GM19025 (cell line): ENCODE results near the gene SMIM44.

ENCODE experiments used
- ATAC-seq: cut with Tn5 transposase; IDR thresholded peaks from one replicate; pipeline ENCODE4 v1.9.1; 2021; ENCODE audit warnings: mild to moderate bottlenecking, low read depth, moderate library complexity; ENCODE audit not compliant: unreplicated experiment

The SMIM44 gene

DNA sequence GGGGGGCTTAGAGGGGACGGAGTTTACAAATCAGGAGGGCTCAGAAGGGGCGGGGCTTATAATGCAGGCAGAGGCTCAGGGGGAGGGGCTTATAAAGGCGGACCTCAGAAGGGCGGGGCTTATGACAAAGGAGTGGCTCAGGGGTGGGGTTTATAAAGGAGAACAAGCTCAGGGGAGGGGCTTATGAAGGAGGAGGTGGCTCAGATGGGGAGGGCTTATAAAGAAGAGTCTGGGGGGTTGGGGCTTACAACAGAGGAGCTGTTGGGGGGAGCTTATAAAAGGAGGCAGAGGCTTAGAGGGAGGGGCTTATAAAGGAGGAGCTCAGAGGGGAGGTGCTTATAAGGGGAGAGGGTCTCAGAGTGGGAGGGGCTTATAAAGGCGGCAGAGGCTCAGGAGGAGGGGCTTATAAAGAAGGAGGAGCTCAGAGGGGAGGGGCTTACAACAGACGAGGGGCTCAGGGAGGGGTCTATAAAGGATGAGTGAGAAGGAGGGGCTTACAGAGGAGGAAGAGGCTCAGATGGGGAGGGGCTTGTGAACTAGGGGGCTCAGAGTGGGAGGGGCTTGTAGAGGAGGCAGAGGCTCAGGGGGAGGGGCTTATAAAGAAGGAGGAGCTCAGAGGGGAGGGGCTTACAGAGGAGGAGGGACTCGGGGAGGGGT is 3.9 kb downstream of the SMIM44 start:
- no peak for ATAC-seq

DNA sequence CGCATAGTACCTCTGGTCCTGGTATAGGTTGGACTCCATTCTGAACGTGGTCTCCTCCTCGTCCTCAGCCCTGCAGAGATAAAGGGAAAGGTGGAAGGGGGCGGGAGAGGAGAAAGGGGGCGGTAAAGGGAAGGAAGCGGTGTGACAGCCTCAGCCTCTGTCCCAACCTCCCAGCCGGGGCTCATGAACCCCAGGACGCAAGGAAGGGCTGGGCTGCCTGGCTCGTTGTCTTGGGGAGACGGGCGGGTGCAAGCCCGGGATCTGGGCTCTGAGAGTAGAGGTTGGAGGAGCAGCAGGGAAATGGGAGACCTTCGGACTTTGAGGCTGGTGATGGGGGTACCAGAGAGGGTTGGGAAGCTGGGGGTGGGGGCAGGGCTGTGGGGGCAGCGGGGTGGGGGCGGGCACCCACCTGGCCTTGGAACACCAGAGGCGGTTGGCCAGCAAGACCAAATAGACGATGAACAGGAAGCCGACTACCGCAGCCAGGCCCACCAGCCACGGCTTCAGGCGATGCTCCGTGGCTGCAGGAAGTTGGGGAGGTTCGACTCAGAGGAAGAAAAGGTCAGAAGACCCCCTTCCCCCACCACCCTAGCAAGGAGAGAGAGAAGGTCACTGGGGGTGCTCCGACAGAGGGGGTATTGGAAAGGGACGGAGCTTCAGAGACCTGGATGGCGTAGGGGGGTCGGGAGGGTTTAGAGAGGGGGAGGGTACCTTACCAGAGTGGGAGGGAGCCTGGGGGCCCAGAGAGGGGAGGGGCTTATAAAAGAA is 4.6 kb downstream of the SMIM44 start:
- no peak for ATAC-seq

DNA sequence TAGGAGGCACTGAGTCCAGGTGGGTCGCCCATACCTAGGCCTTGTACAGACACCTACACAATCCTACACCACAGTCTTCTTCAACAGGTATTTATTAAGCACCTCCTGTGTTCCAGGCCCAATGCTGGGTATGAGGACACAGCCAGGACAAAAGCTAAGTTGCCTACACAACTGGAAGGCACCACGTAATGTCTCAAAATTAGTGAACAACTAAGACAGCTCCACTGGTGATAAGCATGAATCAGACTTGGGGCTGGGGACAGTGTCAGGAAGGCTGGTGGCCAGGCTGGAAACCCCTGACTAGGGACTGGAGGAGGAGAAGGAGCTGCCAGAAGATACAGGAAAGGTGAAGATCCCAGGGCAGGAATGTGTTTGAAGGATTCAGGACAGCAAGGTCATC is 5.3 kb downstream of the SMIM44 start:
- ATAC-seq: no peak

DNA sequence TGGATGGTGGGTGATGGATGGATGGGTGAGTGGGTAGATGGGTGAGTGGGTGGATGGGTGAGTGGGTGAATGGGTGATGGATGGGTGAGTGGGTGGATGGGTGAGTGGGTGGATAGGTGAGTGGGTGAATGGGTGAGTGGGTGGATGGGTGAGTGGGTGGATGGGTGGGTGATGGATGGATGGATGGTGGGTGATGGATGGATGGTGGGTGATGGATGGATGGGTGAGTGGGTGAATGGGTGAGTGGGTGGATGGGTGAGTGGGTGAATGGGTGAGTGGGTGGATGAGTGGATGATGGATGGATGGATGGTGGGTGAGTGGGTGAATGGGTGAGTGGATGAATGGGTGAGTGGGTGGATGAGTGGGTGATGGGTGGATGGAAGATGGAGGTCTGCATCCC is 5.7 kb downstream of the SMIM44 start:
- no peak for ATAC-seq

DNA sequence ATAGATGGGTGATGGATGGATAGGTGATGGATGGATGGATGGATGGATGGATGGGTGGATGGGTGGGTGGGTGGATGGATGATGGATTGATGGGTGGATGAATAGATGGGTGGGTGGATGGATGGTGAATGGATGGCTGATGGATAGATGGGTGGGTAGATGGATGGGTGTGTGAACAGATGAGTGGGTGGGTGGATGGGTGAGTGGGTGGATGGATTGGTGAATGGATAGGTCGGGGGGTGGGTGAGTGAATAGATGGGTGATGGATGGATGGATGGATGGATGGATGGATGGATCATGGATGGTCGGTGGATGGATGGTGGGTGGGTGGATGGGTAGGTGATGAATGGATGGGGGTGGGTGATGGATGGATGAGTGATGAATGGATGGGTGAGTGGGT is 6.4 kb downstream of the SMIM44 start:
- no peak for ATAC-seq

DNA sequence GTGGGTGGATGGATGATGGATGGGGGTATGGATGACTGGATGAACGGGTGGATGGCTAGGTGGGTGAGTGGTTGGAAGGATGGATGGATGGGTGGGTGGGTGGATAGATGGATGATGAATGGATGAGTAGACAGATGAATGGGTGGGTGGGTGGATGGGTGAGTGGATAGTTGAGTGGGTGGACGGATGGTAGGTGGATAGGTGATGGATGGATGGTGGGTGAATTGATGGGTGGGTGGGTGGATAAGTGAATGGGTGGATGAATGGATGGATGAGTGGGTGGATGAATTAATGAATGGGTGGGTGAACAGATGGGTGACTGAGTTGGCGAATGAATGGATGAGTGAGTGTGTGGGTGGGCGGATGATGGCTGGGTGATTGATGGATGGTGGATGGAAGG is 7.8 kb downstream of the SMIM44 start:
- no peak for ATAC-seq

DNA sequence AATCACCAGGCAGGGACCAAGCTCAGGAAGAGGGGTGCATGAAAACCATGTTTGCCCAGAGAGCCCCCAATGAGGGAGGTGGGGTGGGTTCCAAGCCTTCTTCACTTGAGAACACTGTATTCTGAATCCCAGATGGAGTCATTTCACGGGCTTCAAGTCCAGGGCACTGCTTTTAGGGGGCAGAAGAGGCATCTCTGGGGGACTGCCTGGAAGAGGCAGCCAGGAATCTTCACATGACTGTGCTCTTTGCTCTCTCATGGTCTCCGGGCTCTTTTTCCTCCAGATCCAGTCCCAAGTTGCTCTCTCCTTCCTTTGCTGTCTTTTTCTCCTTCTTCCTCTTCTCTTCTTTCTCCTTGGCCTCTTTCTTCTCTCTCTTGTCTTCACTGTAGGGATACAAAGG is 8.6 kb downstream of the SMIM44 start:
- no peak for ATAC-seq

DNA sequence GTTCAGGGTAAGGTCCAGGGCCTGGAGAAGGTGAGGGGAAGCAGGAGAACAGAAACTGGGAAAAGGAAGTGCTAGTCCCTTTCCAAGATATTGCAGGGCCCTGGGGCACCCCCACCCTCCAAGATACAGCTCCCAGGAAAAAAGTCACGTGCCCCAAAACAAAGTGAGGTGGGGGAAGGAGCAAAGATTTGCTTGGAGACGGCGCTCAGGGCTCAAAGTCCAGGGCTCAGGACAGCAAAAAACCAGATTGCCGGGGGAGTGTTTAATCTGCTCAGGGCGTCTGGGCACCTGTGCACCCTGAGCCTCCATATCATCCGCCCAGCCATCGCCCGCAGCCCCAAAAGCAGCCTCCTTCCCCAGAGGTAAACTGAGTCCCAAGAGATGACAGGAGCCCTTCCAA is 9.2 kb downstream of the SMIM44 start:
- no peak for ATAC-seq

DNA sequence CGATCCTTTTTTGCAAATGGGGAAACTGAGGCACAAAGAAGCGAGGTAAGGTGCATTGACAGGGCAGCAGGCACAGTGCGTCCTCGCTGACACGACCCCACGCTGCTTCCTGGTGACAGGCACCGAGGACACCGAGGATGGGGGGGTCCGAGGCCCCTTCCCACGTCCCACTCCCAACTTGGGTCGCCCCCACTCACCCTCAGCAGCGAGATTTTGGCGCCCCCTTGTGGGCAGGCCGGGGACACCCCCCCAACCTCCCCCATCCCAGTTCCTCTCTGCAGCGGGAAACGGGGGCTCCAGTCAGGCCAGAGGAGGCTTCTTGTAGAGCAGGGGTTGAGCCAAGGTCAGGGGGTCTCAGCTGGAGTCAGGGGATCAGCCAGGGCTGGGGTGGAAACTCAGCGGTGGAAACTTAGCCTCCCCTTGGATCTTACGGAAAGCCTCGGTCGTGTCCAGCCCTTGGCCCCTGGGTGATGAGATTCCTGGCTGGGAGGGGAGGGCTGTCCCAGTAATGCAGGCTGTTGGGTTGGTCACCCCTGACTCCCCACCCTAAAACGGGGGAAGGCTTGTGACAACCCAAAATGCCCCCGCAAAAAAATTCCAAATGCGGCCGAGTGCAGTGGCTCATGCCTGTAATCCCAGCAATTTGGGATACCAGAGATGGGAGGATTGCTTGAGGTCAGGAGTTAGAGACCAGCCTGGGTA is 11.1 kb downstream of the SMIM44 start:
- no peak for ATAC-seq

DNA sequence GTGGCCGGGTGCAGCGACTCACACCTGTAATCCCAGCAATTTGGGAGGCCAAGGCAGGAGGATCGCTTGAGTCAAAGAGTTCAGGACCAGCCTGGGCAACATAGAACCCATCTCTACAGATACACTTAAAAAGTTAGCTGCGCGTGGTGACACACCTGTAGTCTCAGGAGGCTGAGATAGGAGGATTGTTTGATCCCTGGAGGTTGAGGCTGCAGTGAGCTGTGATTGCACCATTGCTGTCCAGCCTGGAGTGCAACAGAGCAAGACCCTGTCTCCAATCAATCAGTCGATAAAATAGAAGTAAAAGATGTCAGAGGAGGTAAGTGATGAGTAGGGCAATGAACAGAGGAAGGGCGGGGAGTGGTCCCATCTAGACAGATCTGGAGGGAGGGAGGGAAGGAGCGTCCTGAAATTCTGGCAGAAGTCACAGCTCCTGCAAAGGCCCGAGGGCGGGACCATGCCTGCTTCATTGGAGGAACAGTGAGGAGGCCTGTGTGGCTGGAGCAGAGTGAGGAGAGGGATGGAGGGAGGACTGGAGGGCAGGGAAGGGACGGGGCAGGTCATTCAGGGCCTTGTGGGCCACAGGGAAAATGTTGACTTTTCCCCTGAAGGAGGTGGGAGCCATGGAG is 12.6 kb downstream of the SMIM44 start:
- ATAC-seq: no peak

DNA sequence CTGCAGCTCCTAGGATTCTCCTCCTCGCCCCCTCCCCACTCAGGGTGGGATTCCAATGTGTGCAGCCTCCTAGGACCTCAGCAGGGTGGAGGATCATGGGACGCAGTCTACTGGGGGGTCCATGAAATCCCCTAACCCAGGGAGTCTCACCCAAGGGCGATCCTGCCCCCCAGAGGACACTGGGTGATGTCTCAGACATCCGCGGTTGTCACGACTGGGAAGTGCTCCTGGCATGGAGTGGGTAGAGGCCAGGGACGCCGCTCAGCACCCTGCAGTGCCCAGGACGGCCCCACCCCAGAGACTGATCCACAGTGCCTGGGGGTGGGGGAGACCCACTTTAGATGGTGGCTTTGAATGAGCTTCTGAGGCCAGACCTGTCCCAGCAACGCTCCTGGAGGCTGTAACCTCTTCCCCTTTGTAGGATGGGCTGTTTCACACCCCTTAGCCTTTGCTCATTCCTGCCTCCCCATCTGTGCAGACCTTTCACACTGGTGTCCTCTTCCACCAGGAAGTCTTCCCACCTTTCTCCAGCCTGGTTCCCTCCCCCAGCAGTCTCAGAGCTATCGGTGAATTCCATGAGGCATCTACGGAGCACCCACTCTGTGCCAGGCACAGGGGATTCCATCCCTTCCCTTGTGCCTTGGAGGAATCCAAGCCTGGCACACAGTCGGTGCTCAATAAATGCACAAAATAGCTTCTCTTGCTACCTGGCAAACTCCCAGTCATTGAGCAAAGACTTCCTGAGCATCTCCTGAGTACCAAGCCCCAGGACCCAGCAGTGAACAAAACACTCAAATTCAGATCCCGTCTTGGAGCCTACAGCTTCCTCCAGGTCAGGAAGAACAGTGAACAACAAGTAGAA is 13.4 kb downstream of the SMIM44 start:
- ATAC-seq: no peak

DNA sequence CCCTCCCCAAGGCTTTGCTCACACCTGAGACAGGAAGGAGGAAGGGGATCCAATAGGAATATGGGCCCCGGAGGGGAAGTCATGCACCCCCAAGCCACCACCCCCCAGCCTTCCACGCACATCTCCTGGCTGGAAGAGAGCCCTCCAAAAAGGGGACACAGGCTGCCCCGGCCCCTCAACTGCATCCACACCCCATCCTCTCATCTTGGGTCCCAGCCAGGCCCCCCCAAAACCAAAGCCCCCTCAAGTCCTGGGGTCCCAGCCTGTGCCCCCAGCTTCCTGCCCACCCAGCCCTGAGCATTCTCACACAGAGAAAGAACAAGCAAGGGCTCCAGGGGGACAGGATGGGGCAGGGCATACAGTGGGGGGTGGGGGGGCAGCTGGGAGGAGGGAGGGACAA is 15.0 kb downstream of the SMIM44 start:
- no peak for ATAC-seq

DNA sequence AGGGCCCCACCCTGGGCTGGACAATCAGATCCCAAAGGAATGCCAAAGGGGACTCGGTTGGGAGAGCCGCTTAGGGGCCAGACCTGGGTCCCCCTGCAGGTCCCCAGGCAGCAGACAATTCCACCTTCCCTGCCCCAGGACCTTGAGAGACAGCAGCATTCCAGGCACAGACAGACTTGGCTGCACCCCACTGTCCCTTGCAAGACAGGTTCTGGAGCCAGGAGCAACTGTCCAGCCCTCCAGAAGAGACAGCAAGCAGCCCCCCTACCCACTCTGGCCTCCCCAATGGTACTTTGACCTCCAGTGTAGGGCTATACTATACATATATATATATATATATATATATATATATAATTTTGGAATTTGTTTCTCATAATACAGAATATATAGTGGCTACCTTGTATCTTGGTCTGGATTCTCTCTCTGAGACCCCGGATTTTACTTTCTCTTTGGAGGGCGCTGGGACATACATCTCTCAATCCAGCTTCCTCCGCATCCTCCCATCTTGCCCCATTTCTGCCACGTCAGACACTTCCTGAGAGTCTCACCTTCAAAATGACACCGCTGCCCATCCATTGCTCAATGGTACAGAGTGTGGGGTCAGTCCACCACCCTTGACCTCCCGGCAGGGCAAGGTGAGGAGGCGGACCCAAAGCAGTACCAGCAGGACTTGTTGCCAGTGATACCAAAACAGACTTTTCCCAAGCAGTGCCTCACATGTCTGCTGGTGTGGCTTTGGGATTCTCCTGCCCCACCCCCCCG is 15.6 kb downstream of the SMIM44 start:
- ATAC-seq: no peak

DNA sequence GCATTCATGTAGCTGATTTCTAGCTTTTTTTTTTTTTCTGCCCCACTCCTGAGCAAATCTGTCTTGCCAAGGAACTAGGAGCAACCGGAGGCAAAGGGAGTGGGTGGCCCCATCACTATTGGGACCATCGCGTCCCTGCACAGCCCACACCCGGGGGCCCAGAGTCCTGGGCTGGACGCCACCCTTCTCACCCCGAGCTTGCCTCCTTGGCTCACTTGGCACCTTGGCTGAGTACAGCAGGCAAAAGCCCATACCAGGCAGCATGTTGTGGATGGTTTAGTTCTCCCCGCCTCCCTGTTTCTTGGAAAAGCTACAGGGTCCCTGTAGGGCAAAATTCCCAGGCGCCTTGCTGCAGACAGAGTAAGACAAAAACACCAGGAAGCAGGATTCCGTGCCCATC is 16.6 kb downstream of the SMIM44 start:
- no peak for ATAC-seq

DNA sequence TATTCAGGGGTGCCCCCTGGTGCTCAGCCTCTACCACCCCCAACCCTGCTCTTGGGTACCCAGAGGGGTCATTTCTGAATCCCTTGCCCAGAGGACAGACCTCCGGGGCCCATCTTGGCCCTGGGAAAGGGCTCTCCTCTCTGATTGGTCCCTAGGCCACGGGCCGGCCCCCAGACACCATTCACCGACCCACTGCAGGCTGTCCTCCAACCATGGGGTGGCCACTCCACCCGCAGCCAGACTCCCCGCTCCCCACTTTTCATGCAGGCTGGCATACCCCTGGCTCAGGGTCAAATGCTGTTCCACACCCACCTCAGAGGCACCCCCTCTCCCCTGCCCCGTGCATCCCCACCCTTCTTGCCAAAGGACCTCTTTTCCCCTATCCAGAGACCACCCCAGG is 17.7 kb downstream of the SMIM44 start:
- no peak for ATAC-seq

DNA sequence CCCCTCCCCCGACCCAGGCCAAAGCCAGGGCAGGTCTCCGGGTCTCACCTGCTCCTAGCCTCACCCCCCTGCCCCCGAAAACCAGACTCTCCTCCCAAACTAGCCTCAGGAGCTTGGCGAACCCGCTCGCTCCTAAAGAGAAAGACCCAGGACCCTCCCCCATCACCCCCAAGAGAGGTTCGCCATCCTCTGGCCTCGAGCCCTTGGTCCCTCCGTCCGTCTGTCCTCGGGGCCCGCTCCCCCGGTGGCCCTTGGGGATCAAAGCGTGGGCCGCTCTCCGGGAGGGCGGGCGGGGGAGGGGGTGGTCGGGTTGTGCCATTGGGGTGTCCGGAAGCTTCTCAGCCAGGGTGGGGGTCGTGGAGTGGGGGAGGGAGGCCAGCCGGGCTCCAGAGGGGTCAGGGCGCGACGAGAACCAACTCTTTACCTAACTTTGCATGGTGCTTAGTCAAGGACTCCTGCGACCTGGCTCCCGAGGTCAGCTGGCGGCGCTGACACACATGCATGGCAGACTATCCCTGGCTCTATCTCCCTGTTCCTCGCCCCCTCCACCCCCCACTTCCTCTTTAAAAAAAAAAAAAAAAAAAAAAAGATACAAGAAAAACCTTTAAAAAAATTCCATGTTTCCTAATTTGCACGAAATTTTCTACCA is 18.5 kb downstream of the SMIM44 start:
- no peak for ATAC-seq

DNA sequence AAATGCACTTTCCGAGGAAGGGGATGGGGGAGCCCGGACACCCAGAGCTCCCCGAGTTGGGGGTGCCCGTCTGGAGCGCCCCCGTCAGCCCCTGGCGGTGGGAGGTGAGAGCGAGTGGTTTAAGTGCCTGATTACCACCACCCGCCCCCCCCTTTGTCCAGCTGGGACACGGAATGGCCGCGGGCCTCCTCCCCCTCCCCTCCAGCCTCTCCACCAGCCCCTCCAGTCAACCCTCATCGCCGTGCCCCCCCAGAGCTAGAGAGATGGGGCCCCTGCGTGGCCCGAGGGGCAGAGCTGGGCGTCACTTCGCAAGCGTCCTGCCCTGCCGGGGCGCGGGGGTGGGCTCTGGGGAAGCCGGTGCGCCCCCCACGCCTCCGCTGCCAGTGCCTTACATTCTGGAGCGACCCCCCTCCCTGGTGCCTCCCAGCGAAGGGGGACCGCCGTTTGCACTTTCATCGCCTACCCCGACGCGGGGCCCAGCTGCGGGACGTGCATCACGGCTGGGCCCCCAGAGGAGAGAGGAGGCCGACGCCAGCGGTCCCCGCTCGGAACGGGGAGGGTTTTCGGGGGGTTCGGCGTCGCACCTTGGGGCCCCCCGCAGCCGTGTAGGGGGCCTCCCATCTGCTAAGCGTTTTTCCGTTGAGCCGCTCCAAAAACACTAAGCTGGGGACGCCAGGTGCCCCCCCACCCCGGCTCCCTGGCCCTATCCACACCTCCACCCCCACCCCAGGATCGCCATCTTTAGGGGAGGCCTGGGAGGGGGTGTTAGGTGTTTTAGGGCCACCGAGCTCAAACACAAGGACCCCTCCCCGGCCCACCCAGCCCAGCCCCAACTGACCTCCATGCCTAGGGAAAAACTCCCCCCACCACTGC is 19.3 kb downstream of the SMIM44 start:
- ATAC-seq: no peak

DNA sequence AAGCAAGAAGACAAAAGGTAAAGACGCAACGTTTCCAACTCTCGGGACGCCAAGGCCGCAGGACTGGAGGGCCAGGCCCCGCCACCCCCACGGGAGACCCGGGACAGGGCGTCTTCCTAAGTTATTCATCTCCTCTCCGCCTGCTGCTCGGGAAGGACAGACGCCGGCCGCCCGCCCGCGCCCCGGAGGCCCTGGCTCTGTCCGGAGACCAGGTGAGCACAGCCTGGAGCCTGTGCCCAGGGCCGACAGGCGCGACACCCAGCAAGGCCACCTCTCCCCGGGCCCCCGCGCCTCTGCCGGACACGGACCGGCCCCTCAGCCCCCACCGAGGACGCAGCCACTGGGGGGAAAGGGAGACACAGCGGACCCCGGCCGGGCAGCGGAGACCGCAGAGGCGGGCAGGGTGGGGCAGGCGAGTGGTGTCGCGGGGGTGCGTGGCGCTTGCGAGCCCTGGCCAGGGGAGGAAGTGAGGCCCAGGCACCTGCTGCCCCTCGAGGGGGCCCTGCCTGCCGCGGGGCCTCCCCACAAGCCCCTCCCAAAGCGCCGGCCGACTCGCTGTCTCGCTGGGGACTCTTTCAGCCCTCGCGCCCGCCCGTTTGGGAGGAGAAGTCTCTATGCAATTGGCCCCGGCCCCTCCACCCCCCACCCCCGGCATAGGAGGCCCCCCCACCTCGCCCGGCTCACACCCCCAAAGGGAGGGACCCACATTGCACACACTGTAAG is 20.1 kb downstream of the SMIM44 start:
- no peak for ATAC-seq
